HG03103 (cell line): ENCODE results near the gene RPA1.
"Not testable (repeated sequence)": the region's sequence is repeated elsewhere in the genome, so short reads cannot be mapped to it uniquely, and the experiment has no call there.

Source experiments
- ATAC-seq: cut with Tn5 transposase; IDR thresholded peaks from one replicate; pipeline ENCODE4 v1.9.1; 2021; ENCODE audit warnings: low read depth; ENCODE audit not compliant: unreplicated experiment

RPA1 gene

GRCh38 chr17:1829592-1830257 is at the start of gene RPA1, which contains the start of gene SMYD4:
Gene RPA1, plus strand, starts transcription at chr17:1830005. Its CDS starts 89 bp downstream, at chr17:1830094.
Gene SMYD4, minus strand, starts transcription at chr17:1829902. Its CDS starts 1,908 bp downstream, at chr17:1827994.
- ATAC-seq, result peak; percentile 85

- ATAC-seq, result no peak
Measured at GRCh38 chr17:1782171-1782567, 47.6 kb upstream of the RPA1 start.

GRCh38 chr17:1783271-1783670 is 46.5 kb upstream of the RPA1 start:
- ATAC-seq, result no peak

- ATAC-seq, result no peak
Measured at GRCh38 chr17:1783834-1784611, 45.8 kb upstream of the RPA1 start.

DNA sequence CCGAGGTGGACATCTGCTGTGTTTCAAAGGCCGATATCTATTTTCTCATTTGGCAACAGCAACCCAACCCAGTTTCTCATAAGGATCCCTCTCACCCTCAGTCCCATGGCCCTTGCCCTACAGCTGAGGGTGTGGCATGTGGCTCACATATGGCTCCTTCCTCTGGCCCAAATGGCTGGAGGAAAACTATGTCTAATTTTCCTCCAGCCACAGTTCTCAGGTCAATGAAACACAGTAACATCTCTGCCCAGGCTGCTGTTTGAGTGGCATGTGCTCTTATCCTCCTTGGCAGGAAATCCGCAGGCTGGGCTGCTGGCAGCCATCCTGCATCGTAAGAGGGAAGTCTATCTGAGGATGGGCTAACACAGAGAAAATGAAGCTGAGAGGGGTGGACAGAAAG is 43.9 kb upstream of the RPA1 start:
- ATAC-seq, result no peak

GRCh38 chr17:1786708-1787107 is 43.1 kb upstream of the RPA1 start:
- ATAC-seq, result no peak

DNA sequence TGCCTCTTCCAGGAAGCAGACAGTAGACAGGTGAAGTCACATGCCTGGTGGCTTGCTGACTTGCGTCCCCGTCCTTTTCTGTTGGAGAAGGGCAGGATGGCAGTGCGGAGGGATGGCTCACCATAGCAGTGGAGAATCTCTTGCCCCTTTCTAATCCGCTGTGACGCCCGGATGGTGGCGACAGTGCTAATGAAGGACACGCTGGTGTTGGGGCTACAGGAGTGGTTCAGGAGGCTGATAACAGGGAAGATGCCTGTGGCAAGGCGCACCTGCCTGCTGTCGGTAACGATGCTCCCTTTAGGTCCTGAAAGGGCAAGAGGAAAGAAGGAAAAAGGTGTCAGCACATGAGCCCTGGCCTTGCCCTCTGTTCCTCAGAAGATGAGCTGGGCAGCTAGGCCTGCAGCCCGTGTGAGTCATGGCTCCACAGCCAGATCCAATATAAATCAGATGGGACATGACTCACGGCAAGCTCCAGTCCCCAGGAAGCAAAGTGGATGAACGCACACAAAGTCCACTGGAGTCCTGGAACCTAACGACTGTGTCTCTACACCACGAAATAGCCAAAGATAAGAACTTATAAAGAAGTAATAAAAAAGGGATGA is 42.4 kb upstream of the RPA1 start:
- ATAC-seq, result no peak

DNA sequence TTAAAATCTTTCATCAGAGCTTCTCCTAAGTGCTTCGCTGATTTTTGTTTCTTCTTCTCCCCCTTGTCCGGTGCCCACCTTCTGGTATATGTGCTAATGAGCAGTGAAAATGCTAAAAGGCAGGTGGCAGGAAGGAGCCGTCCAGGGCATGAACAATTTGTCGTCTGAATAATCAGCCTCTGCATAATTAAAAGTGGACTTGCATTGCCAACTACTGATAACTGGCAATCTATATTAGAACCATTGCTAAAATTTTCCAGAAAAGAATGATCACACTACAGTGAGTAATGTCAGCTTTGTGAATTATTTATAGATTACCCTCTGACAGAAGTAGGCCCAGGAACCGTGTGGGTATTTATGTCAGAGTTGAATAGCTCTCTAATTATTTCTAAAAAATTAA is 39.9 kb upstream of the RPA1 start:
- ATAC-seq, result no peak

- ATAC-seq, result no peak
Measured at GRCh38 chr17:1792495-1793446, 37.0 kb upstream of the RPA1 start.

- ATAC-seq, result no peak
Measured at GRCh38 chr17:1793447-1793806, 36.4 kb upstream of the RPA1 start.

DNA sequence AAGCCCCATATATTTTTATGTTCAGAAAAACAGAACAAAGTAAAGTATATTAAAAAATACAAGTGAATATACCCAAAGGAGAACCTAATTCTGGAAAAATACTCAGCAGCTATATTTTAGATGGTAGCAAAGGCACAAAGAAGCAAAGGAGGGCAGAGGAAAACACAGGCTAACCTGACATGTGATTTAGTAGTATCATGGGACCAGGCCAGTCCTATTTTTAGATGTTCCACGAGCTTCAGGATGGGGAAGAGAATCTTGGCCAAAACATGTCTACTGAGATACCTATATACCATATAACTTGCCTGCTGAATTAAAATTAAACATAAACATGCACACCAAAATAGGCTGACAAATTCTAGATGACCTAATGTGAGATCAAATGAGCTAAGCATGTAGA is 33.0 kb upstream of the RPA1 start:
- ATAC-seq, result no peak

GRCh38 chr17:1797323-1797722 is 32.5 kb upstream of the RPA1 start:
- no peak for ATAC-seq

GRCh38 chr17:1797846-1798245 is 32.0 kb upstream of the RPA1 start:
- not testable (repeated sequence) for ATAC-seq

DNA sequence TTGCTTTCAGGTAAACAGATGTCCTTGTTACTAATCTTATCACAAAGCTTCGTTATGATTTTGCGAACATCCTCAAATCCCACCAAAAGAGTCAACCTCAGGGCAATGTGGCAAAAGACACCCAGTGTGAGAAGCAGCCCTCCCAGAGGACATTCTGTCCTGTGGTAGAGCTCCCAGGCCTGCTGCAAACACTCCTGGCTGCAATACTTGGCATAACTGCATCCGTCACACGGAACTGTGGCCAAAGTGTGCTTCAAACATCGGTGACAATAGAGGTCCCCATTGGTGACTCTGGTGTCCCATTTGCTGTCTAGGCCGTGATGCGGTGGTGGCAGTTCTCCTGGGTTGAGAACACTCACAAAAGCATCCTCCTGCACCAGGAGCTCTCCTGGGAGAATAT is 29.6 kb upstream of the RPA1 start:
- ATAC-seq, result no peak

DNA sequence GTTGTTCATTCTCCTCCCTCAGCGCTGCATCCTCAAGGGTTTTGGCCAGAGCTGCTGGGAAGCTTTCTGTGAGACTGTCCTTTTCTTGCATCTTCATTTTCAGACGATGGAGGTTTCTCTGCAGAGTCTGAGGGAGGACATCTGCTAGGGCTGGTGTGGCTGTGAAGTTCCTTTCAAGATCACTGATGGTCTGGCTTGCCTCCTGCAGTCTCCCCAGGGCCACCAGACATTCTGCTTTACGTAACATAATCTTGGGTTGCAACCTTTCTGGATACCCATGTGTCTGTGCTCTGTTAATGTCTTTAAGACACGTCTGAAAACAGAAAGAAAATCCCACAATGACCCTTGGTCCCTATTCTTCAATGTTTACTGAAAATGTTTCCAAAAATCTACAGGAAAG is 29.1 kb upstream of the RPA1 start:
- ATAC-seq, result no peak

GRCh38 chr17:1802429-1802828 is 27.4 kb upstream of the RPA1 start:
- ATAC-seq, result no peak

DNA sequence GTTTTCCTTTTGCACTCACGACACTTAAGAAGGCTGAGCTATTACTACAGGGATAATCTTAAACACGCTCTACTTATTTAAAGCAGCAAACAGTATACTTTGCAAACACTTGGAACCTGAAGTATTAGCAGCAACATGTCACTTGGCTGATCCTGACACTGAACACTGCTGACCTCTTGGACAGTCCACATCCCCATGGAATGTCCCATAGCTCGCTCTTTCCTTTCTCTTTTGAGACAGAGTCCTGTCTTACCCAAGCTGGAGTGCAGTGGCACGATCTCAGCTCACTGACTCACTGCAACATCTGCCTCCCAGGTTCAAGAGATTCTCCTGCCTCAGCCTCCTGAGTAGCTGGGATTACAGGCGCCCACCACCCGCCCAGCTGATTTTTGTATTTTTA is 26.5 kb upstream of the RPA1 start:
- ATAC-seq, result no peak

GRCh38 chr17:1807890-1808289 is 21.9 kb upstream of the RPA1 start:
- ATAC-seq, result no peak

DNA sequence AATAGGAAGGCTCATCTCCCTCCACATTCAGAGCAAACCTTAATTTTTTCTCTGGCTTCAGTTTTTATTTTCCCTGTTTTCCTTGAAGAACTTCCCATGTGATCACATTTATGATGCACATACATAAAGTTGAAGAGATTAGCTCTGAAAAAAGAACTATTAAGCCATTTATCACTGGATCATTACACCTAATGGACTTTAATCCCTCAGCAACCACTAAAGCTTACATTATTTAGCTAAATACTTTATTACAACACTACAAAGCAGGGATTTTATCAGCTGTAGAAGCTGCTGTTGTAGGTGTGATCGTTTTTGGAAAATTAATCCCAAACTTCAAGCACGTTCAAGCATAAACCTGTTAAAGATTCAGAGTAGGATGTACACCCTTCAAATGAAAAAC is 21.2 kb upstream of the RPA1 start:
- no peak for ATAC-seq

GRCh38 chr17:1809815-1810214 is 20.0 kb upstream of the RPA1 start:
- not testable (repeated sequence) for ATAC-seq
